ENCODE results near the gene SPPL2C.

Gene SPPL2C

GRCh38 chr17:45838751-45839295 is 5.9 kb upstream of the SPPL2C start:
- H3K27ac ChIP-seq, result no peak overlapping the region
- TF ChIP-seq, protein P1, sequence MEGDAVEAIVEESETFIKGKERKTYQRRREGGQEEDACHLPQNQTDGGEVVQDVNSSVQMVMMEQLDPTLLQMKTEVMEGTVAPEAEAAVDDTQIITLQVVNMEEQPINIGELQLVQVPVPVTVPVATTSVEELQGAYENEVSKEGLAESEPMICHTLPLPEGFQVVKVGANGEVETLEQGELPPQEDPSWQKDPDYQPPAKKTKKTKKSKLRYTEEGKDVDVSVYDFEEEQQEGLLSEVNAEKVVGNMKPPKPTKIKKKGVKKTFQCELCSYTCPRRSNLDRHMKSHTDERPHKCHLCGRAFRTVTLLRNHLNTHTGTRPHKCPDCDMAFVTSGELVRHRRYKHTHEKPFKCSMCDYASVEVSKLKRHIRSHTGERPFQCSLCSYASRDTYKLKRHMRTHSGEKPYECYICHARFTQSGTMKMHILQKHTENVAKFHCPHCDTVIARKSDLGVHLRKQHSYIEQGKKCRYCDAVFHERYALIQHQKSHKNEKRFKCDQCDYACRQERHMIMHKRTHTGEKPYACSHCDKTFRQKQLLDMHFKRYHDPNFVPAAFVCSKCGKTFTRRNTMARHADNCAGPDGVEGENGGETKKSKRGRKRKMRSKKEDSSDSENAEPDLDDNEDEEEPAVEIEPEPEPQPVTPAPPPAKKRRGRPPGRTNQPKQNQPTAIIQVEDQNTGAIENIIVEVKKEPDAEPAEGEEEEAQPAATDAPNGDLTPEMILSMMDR (conservative IDR thresholded peaks at IDR 0.05), result no peak
- TF ChIP-seq ZFX (IDR thresholded peaks at IDR 0.05), result no peak

- no peak overlapping the region for H3K27ac ChIP-seq
- TF ChIP-seq, protein P1 (conservative IDR thresholded peaks at IDR 0.05), result no peak
- no peak for TF ChIP-seq ZFX (IDR thresholded peaks at IDR 0.05)
These were observed 5.2 kb upstream of the SPPL2C start for GRCh38 chr17:45839442-45839841.

DNA sequence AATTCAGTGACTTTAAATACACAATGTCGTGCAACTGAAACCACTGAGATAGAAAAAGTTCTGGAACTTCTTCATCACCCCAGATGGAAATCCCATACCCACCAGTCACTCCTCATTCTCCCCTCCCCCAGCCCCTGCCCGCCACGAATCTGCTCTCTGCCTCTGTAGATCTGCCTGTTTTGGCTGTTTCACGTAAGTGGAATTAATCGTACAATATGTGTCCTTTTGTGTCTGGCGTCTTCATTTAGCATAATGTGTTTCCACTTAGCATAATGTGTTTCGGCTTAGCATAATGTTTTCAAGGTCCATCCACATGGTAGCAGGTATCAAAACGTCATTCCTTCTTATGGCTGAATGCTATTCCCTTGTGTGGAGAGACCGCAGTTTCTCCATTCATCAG is 3.5 kb upstream of the SPPL2C start:
- H3K27ac ChIP-seq, result no peak overlapping the region
- TF ChIP-seq, protein P1 (conservative IDR thresholded peaks at IDR 0.05), result no peak
- TF ChIP-seq ZFX (IDR thresholded peaks at IDR 0.05), result no peak

- H3K27ac ChIP-seq, result no peak overlapping the region
- TF ChIP-seq, protein P1 (conservative IDR thresholded peaks at IDR 0.05), result no peak
- no peak for TF ChIP-seq ZFX (IDR thresholded peaks at IDR 0.05)
These were observed 2.7 kb upstream of the SPPL2C start for GRCh38 chr17:45841883-45842525.

GRCh38 chr17:45843722-45844121 is 959 bp upstream of the SPPL2C start:
- TF ChIP-seq, protein P1 (conservative IDR thresholded peaks at IDR 0.05), result no peak
- no peak for TF ChIP-seq ZFX (IDR thresholded peaks at IDR 0.05)
- no peak overlapping the region for H3K27ac ChIP-seq

DNA sequence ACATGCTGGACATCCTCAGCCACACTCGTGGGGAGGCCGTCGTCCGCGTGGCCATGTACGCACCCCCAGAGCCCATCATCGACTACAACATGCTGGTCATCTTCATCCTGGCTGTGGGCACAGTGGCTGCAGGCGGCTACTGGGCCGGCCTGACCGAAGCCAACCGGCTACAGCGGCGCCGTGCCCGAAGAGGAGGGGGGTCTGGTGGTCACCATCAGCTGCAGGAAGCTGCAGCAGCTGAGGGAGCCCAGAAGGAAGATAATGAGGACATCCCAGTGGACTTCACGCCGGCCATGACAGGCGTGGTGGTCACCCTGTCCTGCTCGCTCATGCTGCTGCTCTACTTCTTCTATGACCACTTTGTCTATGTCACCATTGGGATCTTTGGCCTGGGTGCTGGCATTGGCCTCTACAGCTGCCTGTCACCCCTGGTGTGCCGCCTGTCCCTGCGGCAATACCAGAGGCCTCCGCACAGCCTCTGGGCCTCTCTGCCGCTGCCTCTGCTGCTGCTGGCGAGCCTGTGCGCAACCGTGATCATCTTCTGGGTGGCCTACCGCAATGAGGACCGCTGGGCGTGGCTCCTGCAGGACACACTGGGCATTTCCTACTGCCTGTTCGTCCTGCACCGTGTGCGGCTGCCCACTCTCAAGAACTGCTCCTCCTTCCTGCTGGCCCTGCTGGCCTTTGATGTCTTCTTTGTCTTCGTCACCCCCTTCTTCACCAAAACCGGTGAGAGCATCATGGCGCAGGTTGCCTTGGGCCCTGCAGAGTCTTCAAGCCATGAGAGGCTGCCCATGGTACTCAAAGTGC is 900 bp downstream of the SPPL2C start:
- TF ChIP-seq, protein P1 (conservative IDR thresholded peaks at IDR 0.05), result no peak
- TF ChIP-seq ZFX (IDR thresholded peaks at IDR 0.05), result no peak

DNA sequence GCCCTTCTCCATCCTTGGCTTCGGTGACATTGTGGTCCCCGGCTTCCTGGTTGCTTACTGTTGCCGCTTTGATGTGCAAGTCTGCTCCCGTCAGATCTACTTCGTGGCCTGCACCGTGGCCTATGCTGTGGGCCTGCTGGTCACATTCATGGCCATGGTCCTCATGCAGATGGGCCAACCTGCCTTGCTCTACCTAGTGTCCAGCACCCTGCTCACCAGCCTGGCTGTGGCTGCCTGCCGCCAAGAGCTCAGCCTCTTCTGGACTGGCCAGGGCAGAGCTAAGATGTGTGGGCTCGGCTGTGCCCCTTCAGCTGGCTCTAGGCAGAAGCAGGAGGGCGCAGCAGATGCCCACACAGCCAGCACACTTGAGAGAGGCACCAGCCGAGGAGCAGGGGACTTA is 1.5 kb downstream of the SPPL2C start:
- H3K27ac ChIP-seq, result no peak overlapping the region
- TF ChIP-seq, protein P1 (conservative IDR thresholded peaks at IDR 0.05), result no peak
- no peak for TF ChIP-seq ZFX (IDR thresholded peaks at IDR 0.05)

More for the DNA sequence above, 900 bp downstream of the SPPL2C start:
- H3K27ac ChIP-seq, result no peak overlapping the region
